Measurements from ENCODE around the gene LRPAP1. TPM values are rescaled to one million over a fixed set of nuclear protein-coding genes. Genes with fewer than 3 reads are reported as not detected.

Gene LRPAP1
- total RNA-seq, 4 donors from 2014 or later: 88.5 to 201 (median 174) TPM

DNA sequence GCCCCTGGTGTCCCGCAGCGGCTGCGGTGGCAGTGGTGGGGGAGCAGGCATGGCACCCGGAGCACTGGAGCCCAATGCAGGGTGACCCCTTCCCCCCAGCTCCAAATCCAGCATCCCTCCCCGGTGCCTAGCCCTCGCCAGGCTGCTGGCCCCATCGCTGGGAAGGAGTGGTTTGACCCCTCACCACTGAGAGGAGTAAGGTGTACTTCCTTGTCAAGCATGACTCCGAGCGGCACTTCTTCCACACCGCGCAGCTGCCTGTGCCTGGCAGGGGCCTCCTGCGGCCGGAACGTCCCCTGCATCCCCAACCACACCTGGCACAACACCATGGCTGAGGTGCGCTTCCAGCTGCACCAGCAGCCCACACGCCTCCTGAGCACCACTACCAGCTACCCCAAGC lies 27.0 kb downstream of the LRPAP1 start:
- Histone ChIP-seq H3K27me3 (no peaks in the 10 kb centered on the region), H3K4me1 (peaks cover 12 to 17% (median 14%) of the 10 kb centered on the region in 4 donors), H3K36me3 (peaks cover 41 to 96% (median 73%) of the 10 kb centered on the region in 4 donors), H3K4me3 (no peak overlapping the region), H3K9me3 (no peaks in the 10 kb centered on the region), H3K27ac (replicated peaks in 1 of 4) (no peak overlapping the region)
- 92% methylated on average over 2 of the region's 16 CpGs for WGBS
- DNase-seq (ENCODE audit: extremely low spot score): no peak
- no peak for TF ChIP-seq POLR2A (IDR thresholded peaks at IDR 0.05; ENCODE audit: low read depth)
- TF ChIP-seq, protein P1, sequence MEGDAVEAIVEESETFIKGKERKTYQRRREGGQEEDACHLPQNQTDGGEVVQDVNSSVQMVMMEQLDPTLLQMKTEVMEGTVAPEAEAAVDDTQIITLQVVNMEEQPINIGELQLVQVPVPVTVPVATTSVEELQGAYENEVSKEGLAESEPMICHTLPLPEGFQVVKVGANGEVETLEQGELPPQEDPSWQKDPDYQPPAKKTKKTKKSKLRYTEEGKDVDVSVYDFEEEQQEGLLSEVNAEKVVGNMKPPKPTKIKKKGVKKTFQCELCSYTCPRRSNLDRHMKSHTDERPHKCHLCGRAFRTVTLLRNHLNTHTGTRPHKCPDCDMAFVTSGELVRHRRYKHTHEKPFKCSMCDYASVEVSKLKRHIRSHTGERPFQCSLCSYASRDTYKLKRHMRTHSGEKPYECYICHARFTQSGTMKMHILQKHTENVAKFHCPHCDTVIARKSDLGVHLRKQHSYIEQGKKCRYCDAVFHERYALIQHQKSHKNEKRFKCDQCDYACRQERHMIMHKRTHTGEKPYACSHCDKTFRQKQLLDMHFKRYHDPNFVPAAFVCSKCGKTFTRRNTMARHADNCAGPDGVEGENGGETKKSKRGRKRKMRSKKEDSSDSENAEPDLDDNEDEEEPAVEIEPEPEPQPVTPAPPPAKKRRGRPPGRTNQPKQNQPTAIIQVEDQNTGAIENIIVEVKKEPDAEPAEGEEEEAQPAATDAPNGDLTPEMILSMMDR (IDR thresholded peaks at IDR 0.05): no peak
- no peak for TF ChIP-seq EP300 (IDR thresholded peaks at IDR 0.05)
- TF ChIP-seq POLR2AphosphoS5 (IDR thresholded peaks at IDR 0.05): no peak
- intact Hi-C loops (cut with DNase I): no loop called here

DNA sequence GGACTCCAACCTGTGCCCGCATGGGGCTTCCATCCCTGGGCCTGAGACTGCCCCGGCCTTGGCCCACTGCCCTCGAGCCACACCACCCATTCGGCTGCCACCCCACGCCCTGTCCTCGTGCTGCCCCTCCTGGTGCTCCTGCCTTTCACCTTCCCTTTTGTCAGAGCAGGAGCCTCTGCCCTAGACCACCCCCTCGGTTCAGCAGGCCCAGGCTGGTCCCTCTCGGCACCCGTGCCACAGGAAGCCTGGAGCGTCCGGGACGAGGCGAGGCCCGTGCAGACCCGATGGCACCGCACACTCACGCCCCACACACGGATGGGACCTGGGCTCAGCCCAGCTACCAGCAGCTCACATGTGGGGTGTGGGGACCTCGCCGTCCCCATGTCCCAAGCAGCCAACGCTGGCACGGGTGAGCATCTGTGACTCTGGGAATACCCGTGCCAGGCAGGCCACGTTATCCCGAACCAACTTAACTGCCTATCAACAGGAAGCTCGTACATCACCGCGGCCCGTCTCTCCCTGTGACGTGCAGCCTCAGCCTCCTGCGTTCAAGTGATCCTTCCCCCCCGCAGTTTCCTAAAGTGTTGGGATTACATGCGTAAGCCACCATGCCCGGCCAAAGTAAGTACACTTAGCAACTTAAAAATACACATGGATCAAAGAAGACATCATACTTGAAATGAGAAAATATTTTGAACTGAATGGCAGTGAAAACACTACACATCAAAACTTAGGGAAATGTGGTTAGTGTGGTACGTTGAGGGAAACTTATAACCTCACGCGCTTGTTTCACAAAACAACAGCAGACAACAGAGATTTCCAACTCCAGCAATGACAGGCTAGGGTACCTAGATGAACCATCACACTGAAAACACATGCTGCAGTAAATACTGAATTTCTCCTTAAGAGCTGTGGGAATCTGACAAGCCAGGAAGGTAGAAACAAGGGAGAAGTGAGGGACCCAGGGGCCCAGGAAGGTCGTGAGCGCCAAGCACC lies 29.0 kb downstream of the LRPAP1 start:
- Histone ChIP-seq H3K27ac (replicated peaks in 1 of 4) (no peak overlapping the region), H3K36me3 (peaks cover 33 to 87% (median 56%) of the 10 kb centered on the region in 4 donors), H3K27me3 (no peaks in the 10 kb centered on the region), H3K9me3 (no peaks in the 10 kb centered on the region), H3K4me1 (peaks cover 12 to 17% (median 14%) of the 10 kb centered on the region in 4 donors), H3K4me3 (no peak overlapping the region)
- intact Hi-C loops (cut with DNase I): no loop called here
- no peak for DNase-seq (ENCODE audit: extremely low spot score)
- TF ChIP-seq POLR2AphosphoS5 (IDR thresholded peaks at IDR 0.05) (no peak), POLR2A (IDR thresholded peaks at IDR 0.05; ENCODE audit: low read depth) (no peak)
- WGBS: 88% methylated on average over 35 of the region's 39 CpGs

- H3K27me3 ChIP-seq: peaks cover 0 to 4% (median 0%) of the 10 kb centered on the region in 4 donors
- H3K4me1 ChIP-seq: peaks cover 12 to 17% (median 14%) of the 10 kb centered on the region in 4 donors
- no peak for DNase-seq (ENCODE audit: extremely low spot score)
- H3K9me3 ChIP-seq: no peaks in the 10 kb centered on the region
- TF ChIP-seq EP300 (IDR thresholded peaks at IDR 0.05): no peak
- TF ChIP-seq, protein P1 (IDR thresholded peaks at IDR 0.05): no peak
- intact Hi-C loops (cut with DNase I): no loop called here
- H3K27ac ChIP-seq (replicated peaks in 1 of 4): no peak overlapping the region
- 78% methylated on average over 10 of the region's 19 CpGs for WGBS
- H3K36me3 ChIP-seq: peaks cover 25 to 74% (median 47%) of the 10 kb centered on the region in 4 donors
- H3K4me3 ChIP-seq: no peak overlapping the region
These were observed 30.3 kb downstream of the LRPAP1 start for GRCh38 chr4:3501825-3502425.

- intact Hi-C loops (cut with DNase I): no loop called here
- Histone ChIP-seq H3K27me3 (peaks cover 0 to 10% (median under 1%) of the 10 kb centered on the region in 4 donors), H3K27ac (replicated peaks in 1 of 4) (no peak overlapping the region), H3K4me1 (peaks cover 12 to 17% (median 14%) of the 10 kb centered on the region in 4 donors), H3K36me3 (peaks cover 18 to 68% (median 40%) of the 10 kb centered on the region in 4 donors), H3K9me3 (no peaks in the 10 kb centered on the region), H3K4me3 (no peak overlapping the region)
- TF ChIP-seq POLR2A (IDR thresholded peaks at IDR 0.05; ENCODE audit: low read depth): no peak
- no peak for TF ChIP-seq EP300 (IDR thresholded peaks at IDR 0.05)
- no peak for TF ChIP-seq POLR2AphosphoS5 (IDR thresholded peaks at IDR 0.05)
- TF ChIP-seq, protein P1 (IDR thresholded peaks at IDR 0.05): no peak
- WGBS: 93% methylated on average over 15 of the region's 24 CpGs
- DNase-seq (ENCODE audit: extremely low spot score): no peak
These were observed 30.9 kb downstream of the LRPAP1 start for GRCh38 chr4:3501126-3501824.

All from esophagus muscularis mucosa (tissue), 4 donors.